HCT116 (cell line): Measurements from ENCODE around the gene FKBP14. TPM values are rescaled to one million over a fixed set of nuclear protein-coding genes. Genes with fewer than 3 reads are reported as not detected.
A peak's percentile ranks its signal among the peaks of the same experiment; 100 is the strongest.

Experiments
- ATAC-seq: fragments of 200-7000 bp; cut with Tn5 transposase; 2 replicates; pipeline ENCODE4 v1.9.1; 2020; ENCODE audit warnings: mild to moderate bottlenecking, moderate library complexity
- BruUV-seq: library from RNA; stranded (reverse); fragments of 400-500 nt; replicated peaks from 2 replicates; lab custom pipeline; 2021; lab: Mats Ljungman, UMichigan
- CTCF ChIA-PET: fragments of 300-600 bp; sonication (Branson Sonifier 250); formaldehyde crosslinking; loops from one replicate; lab custom pipeline; 2021; ENCODE audit warnings: antibody characterized with exemption; lab: Charles Lee
- POLR2A ChIA-PET: fragments of 300-600, 350-600 bp; sonication (Branson Sonifier 250); formaldehyde crosslinking; loops from one replicate; lab custom pipeline; 2021; ENCODE audit warnings: antibody characterized with exemption; lab: Charles Lee
- RAD21 ChIA-PET, 2 experiments: fragments of 300-600 bp; sonication (Branson Sonifier 250); formaldehyde crosslinking; loops; one replicate each; lab custom pipeline; 2023; ENCODE audit warnings: low total read pairs in 2 of 2; ENCODE audit not compliant: uncharacterized antibody in 2 of 2, unreplicated experiment in 2 of 2, low non-redundant PET in 1 of 2; lab: Charles Lee
- DNase-seq: peaks from one replicate; pipeline ENCODE4 v3.0.0-alpha.2; 2010; ENCODE audit warnings: low read depth, low spot score
- H2AFZ ChIP-seq: fragments of 200-600 bp; shearing (Covaris generic), sonication (generic); 2 replicates; pipeline ENCODE4 v1.6.1; 2017; ENCODE audit warnings: low read depth, mixed run types, mixed read lengths, antibody characterized with exemption, low read length; ENCODE audit not compliant: poor library complexity, severe bottlenecking
- H3K27ac ChIP-seq: 2 replicates; pipeline ENCODE4 v1.5.1; 2012; ENCODE audit warnings: low read depth, low read length
- H3K27me3 ChIP-seq: fragments of 200-600 bp; sonication (generic); 2 replicates; pipeline ENCODE4 v1.6.1; 2016; ENCODE audit warnings: mixed run types, low read length, mixed read lengths; ENCODE audit not compliant: insufficient read depth
- H3K36me3 ChIP-seq, 2 experiments: fragments of 200-500 bp in 1 of 2; fragments of 200-600 bp in 1 of 2; sonication (Bioruptor generic) in 1 of 2; sonication (generic) in 1 of 2; 2 replicates each; pipeline versions ENCODE4 v1.5.1 to v1.6.1; 2014 to 2016; ENCODE audit warnings: low read length in 2 of 2, inconsistent platforms in 1 of 2, mixed read lengths in 1 of 2, mixed run types in 1 of 2; ENCODE audit not compliant: insufficient read depth in 2 of 2, control insufficient read depth in 1 of 2
- H3K4me1 ChIP-seq, 2 experiments: fragments of 200-600 bp in 1 of 2; sonication (generic) in 1 of 2; 2 replicates each; pipeline versions ENCODE4 v1.5.1 to v1.6.1; 2012 to 2017; ENCODE audit warnings: low read length in 2 of 2, inconsistent platforms in 1 of 2, mild to moderate bottlenecking in 1 of 2, mixed read lengths in 1 of 2, mixed run types in 1 of 2, moderate library complexity in 1 of 2; ENCODE audit not compliant: insufficient read depth in 2 of 2, control insufficient read depth in 1 of 2
- H3K4me2 ChIP-seq: fragments of 200-600 bp; sonication (generic); 2 replicates; pipeline ENCODE4 v1.6.1; 2017; ENCODE audit warnings: mixed run types, low read length, mixed read lengths
- H3K4me3 ChIP-seq, 2 experiments: fragments of 200-600 bp in 1 of 2; sonication (generic) in 1 of 2; replicated peaks in 1 of 2; 2 replicates each; pipeline ENCODE4 v1.5.1; 2011 to 2016; ENCODE audit warnings: low read length in 2 of 2, control low read depth in 1 of 2, low read depth in 1 of 2, mild to moderate bottlenecking in 1 of 2, mixed read lengths in 1 of 2, mixed run types in 1 of 2
- H3K79me2 ChIP-seq: fragments of 200-600 bp; sonication (generic); 2 replicates; pipeline ENCODE4 v1.6.1; 2017; ENCODE audit warnings: mild to moderate bottlenecking, mixed run types, low read length, moderate library complexity, mixed read lengths; ENCODE audit not compliant: insufficient read depth
- H3K9ac ChIP-seq: fragments of 200-600 bp; sonication (generic); 2 replicates; pipeline ENCODE4 v1.6.1; 2016; ENCODE audit warnings: low read length, mixed read lengths
- H3K9me2 ChIP-seq: fragments of 200-600 bp; sonication (generic), shearing (Covaris generic); 2 replicates; pipeline ENCODE4 v1.6.1; 2017; ENCODE audit warnings: mixed run types, mild to moderate bottlenecking, moderate library complexity; ENCODE audit not compliant: insufficient read depth
- H3K9me3 ChIP-seq, 2 experiments: fragments of 200-500 bp in 1 of 2; fragments of 200-600 bp in 1 of 2; sonication (Bioruptor generic) in 1 of 2; sonication (generic) in 1 of 2; 2 replicates each; pipeline ENCODE4 v1.6.1; 2014 to 2017; ENCODE audit warnings: low read length in 2 of 2, mixed read lengths in 2 of 2, inconsistent platforms in 1 of 2, low read depth in 1 of 2, mild to moderate bottlenecking in 1 of 2, mixed run types in 1 of 2, moderate library complexity in 1 of 2; ENCODE audit not compliant: control insufficient read depth in 1 of 2, insufficient read depth in 1 of 2
- H4K20me1 ChIP-seq: fragments of 200-600 bp; sonication (generic), shearing (Covaris generic); 2 replicates; pipeline ENCODE4 v1.6.1; 2017; ENCODE audit warnings: mixed run types, mild to moderate bottlenecking, moderate library complexity; ENCODE audit not compliant: insufficient read depth
- CTCF ChIP-seq, 3 experiments: fragments of 200-600 bp in 1 of 3; sonication (generic) in 1 of 3; IDR thresholded peaks in 2 of 3; conservative IDR thresholded peaks in 1 of 3; 2 replicates each; pipeline ENCODE4 v1.5.1; 2012 to 2017; ENCODE audit warnings: low read depth in 2 of 3, low read length in 2 of 3, antibody characterized with exemption in 1 of 3, borderline replicate concordance in 1 of 3, control low read depth in 1 of 3, mild to moderate bottlenecking in 1 of 3, mixed read lengths in 1 of 3, mixed run types in 1 of 3, moderate library complexity in 1 of 3; ENCODE audit not compliant: insufficient read depth in 1 of 3
- ELF1 ChIP-seq: IDR thresholded peaks from 2 replicates; pipeline ENCODE4 v1.6.1; 2012; ENCODE audit warnings: low read depth, borderline replicate concordance
- FOSL1 ChIP-seq: IDR thresholded peaks from 2 replicates; pipeline ENCODE4 v1.6.1; 2012; ENCODE audit warnings: low read depth
- JUND ChIP-seq: IDR thresholded peaks from 2 replicates; pipeline ENCODE4 v1.6.1; 2012
- POLR2A ChIP-seq: IDR thresholded peaks from 2 replicates; pipeline ENCODE4 v1.7.0; 2011; ENCODE audit warnings: borderline replicate concordance; ENCODE audit not compliant: insufficient read depth, insufficient read length; ENCODE audit errors: extremely low read depth
- POLR2AphosphoS5 ChIP-seq: IDR thresholded peaks from 2 replicates; pipeline ENCODE4 v1.6.1; 2011; ENCODE audit warnings: mild to moderate bottlenecking, low read depth, low read length, moderate library complexity
- SP1 ChIP-seq: IDR thresholded peaks from 2 replicates; pipeline ENCODE4 v1.6.1; 2012; ENCODE audit warnings: low read depth
- ZBTB33 ChIP-seq: IDR thresholded peaks from 2 replicates; pipeline ENCODE4 v1.6.1; 2011; ENCODE audit warnings: mild to moderate bottlenecking, low read length, moderate library complexity; ENCODE audit not compliant: insufficient replicate concordance; ENCODE audit errors: extremely low read depth
- ZNF274 ChIP-seq: fragments of 200-500 bp; sonication (Bioruptor generic); IDR thresholded peaks from 2 replicates; pipeline ENCODE4 v1.6.1; 2014; ENCODE audit warnings: mild to moderate bottlenecking, low read depth, low read length, inconsistent platforms
- intact Hi-C: fragments of 100-400 bp; cut with micrococcal nuclease; formaldehyde crosslinking; loops from 2 replicates; pipeline ENCODE4 v1.10.0; 2022
- total RNA-seq: library from RNA; stranded (reverse); gene quantifications from one replicate; pipeline ENCODE4 v1.2.1, GENCODE V29; 2021; ENCODE audit not compliant: unreplicated experiment

Gene FKBP14
- total RNA-seq, 1 experiment from 2014 or later = 13.6 TPM

- Histone ChIP-seq H4K20me1 (no peaks in the 10 kb centered on the region), H3K36me3 (0 out of 4 replicates have a peak, but pooled peaks cover 0 to 4% of the 10 kb centered on the region in 2 experiments), H3K9me3 (no peaks in the 10 kb centered on the region), H3K9ac (peak overlapping the region; percentile 95), H3K27ac (peak overlapping the region; percentile 100), H3K4me1 (peaks cover 14 to 42% of the 10 kb centered on the region in 2 experiments), H3K4me3 (peak overlapping the region; percentile 80 to 88), H3K27me3 (no peaks in the 10 kb centered on the region), H3K4me2 (peak overlapping the region; percentile 91), H3K9me2 (no peaks in the 10 kb centered on the region), H3K79me2 (peaks cover 63% of the 10 kb centered on the region), H2AFZ (no peak overlapping the region)
- intact Hi-C loops = no loop called here
- RAD21 ChIA-PET = no interaction called here
- CTCF ChIA-PET = interaction anchor here (1.0 kb wide), 1 partner anchor 75 kb away, joined by 3 read pairs; no protein-coding TSS in a partner anchor
- DNase-seq (no peak), ATAC-seq (no peak)
- no TSS peak for BruUV-seq
- TF ChIP-seq ZNF274 (no peak), CTCF (IDR thresholded peaks at IDR 0.05 in 2 of 3, conservative IDR thresholded peaks at IDR 0.05 in 1 of 3; ENCODE audit: borderline replicate concordance in 1 of 3, insufficient read depth in 1 of 3, low read depth in 2 of 3, low read length in 2 of 3) (no peak), JUND (no peak), POLR2A (no peak), FOSL1 (no peak), SP1 (no peak), ZBTB33 (no peak), POLR2AphosphoS5 (no peak), ELF1 (no peak)
- POLR2A ChIA-PET = interaction anchor here (1.9 kb wide), 1 partner anchor 9 kb away, joined by 4 read pairs; no protein-coding TSS in a partner anchor
Measured at GRCh38 chr7:29987083-29987482, 39.4 kb downstream of the FKBP14 start.
